Activated CD8-positive, alpha-beta T cell treated with anti-CD3 and anti-CD28 coated beads, Interleukin-2, amount 10 ng/mL, durations not matched to agents 7 days and 5 days (primary cell): ENCODE data around the gene PDE4B. TPM values are rescaled to one million over a fixed set of nuclear protein-coding genes. Genes with fewer than 3 reads are reported as not detected.
A peak's percentile ranks its signal among the peaks of the same experiment; 100 is the strongest.

Experiments
- ATAC-seq: fragments of 150-1000 bp; cut with Tn5 transposase; one replicate; pipeline ENCODE4 v1.10.0; 2021; ENCODE audit warnings: moderate library complexity
- CTCF ChIA-PET: fragments of 350-600 bp; sonication (Branson Sonifier 250); formaldehyde crosslinking; loops from one replicate; lab custom pipeline; 2021; ENCODE audit warnings: antibody characterized with exemption; lab: Charles Lee
- POLR2A ChIA-PET: fragments of 350-600 bp; sonication (Branson Sonifier 250); formaldehyde crosslinking; loops from one replicate; lab custom pipeline; 2021; ENCODE audit warnings: antibody characterized with exemption; lab: Charles Lee
- DNase-seq: peaks from one replicate; pipeline ENCODE4 v3.0.0-alpha.2; 2020
- H3K27ac Mint-ChIP-seq: one replicate; pipeline ENCODE4 v1.8.0; 2021; ENCODE audit warnings: mild to moderate bottlenecking, mixed read lengths
- H3K27me3 Mint-ChIP-seq: one replicate; pipeline ENCODE4 v1.8.0; 2021; ENCODE audit warnings: low read depth, mixed read lengths
- H3K36me3 Mint-ChIP-seq: one replicate; pipeline ENCODE4 v1.8.0; 2021; ENCODE audit warnings: low read depth, mixed read lengths
- H3K4me1 Mint-ChIP-seq: one replicate; pipeline ENCODE4 v1.8.0; 2021; ENCODE audit warnings: low read depth, mixed read lengths
- H3K4me3 Mint-ChIP-seq: one replicate; pipeline ENCODE4 v1.8.0; 2021; ENCODE audit warnings: mild to moderate bottlenecking, mixed read lengths
- H3K9me3 Mint-ChIP-seq: one replicate; pipeline ENCODE4 v1.8.0; 2022; ENCODE audit warnings: mixed read lengths; ENCODE audit not compliant: insufficient read depth
- total RNA-seq, 2 experiments: library from RNA; stranded (reverse); gene quantifications; one replicate each; pipeline ENCODE4 v1.2.3, GENCODE V29; 2021

PDE4B gene
- total RNA-seq, 2 experiments from 2014 or later: 21.4 to 24.3 TPM

DNA sequence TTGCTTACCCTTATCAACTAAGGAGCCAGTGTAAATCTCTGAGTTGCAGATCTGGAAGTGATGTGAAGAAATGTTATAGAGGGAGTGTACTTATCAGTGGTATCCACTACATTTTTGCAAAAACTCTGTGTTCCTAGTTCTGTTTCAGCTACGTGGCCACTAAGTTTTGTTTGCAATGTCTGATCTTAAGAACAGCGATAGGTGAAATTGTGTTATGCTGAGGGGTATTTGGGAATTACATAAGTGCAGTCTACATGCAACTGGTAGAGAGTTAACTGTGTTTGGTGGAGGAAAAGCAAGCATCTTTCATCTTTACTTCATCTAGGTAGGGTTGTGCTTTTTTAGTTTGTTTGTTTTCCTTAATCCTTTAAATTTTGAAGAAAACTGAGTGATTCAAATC lies 542.4 kb downstream of the PDE4B start:
- Mint-ChIP-seq H3K27me3 (no peaks in the 10 kb centered on the region), H3K36me3 (peaks cover 67% of the 10 kb centered on the region), H3K4me1 (peaks cover 59% of the 10 kb centered on the region), H3K9me3 (peaks cover 3% of the 10 kb centered on the region), H3K27ac (peak overlapping the region; percentile 98), H3K4me3 (peak overlapping the region; percentile 97)
- no peak for DNase-seq
- ChIA-PET CTCF (interaction anchor here (0.9 to 8.2 kb wide), 14 partner anchors 9 to 110 kb away, joined by 3 to 92 read pairs (median 5); no protein-coding TSS in a partner anchor), POLR2A (interaction anchor here (0.7 to 7.8 kb wide), 6 partner anchors 15 to 102 kb away, joined by 3 to 87 read pairs (median 10); no protein-coding TSS in a partner anchor)
- ATAC-seq: no peak

DNA sequence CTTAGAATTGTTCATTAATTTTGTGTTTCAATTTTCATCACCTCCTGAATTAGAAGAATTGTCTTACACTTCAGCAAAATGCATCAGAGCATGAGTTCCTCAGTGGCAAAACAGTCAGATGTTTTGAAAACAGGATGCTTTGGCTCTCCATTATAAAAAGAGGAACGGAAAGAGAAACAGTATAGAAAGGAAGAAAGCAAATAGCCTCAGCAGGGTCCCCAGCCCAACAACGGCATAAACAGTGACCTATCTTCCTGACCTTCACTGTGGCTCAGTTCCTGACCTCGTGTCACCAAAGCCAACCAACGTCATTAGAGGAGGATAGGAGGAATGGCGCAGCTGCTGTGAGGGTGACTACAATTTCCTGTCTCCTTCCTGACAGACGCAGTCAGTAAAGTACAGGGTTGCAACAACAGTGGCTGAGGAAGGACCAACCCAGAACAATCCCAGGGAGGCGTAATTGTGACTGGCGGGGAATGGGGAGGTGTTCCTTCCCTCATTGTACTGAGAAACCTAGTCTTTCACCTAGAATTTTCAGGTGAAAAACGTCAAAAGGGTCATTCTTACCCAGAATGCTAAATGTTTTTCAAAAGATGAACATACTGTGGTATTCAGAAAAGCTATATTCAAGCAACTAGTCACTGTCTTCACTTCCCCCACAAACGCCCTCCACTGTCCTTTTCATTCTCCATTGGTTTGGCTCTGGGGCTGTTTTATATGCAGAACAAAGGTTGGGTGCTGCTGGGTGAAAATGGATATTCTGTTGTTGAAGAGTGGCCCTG lies 543.4 kb downstream of the PDE4B start:
- H3K4me3 Mint-ChIP-seq: peak overlapping the region; percentile 97
- H3K9me3 Mint-ChIP-seq: no peaks in the 10 kb centered on the region
- H3K36me3 Mint-ChIP-seq: peaks cover 61% of the 10 kb centered on the region
- H3K27me3 Mint-ChIP-seq: no peaks in the 10 kb centered on the region
- peaks cover 57% of the 10 kb centered on the region for H3K4me1 Mint-ChIP-seq
- CTCF ChIA-PET: interaction anchor here (1.0 to 8.2 kb wide), 11 partner anchors 9 to 109 kb away, joined by 3 to 92 read pairs (median 5); no protein-coding TSS in a partner anchor
- POLR2A ChIA-PET: interaction anchor here (0.7 to 7.8 kb wide), 12 partner anchors 9 to 109 kb away, joined by 3 to 87 read pairs (median 6); no protein-coding TSS in a partner anchor
- DNase-seq (peak; percentile 76), ATAC-seq (peak; percentile 79)
- peak overlapping the region; percentile 98 for H3K27ac Mint-ChIP-seq

DNA sequence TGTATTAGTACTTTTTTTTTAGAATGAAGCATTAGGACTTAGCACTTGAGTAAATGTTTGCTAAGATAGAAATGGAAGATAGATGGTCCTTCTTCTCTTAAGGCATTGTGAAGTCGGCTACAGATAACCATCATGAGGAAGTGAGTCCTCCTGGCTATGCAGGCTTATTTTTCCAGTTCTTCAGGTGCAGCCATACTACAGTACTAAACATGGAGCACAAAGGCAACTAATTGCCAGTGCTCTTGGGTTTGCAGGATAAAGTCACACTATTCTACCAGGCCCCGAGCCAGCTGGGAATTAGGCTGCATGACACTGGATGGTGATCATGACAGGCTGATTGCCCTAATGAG lies 543.9 kb downstream of the PDE4B start:
- peaks cover 64% of the 10 kb centered on the region for H3K36me3 Mint-ChIP-seq
- ChIA-PET POLR2A (interaction anchor here (0.7 to 7.8 kb wide), 9 partner anchors 9 to 108 kb away, joined by 3 to 87 read pairs (median 6); no protein-coding TSS in a partner anchor), CTCF (interaction anchor here (0.9 to 8.2 kb wide), 9 partner anchors 8 to 108 kb away, joined by 3 to 92 read pairs (median 6); no protein-coding TSS in a partner anchor)
- no peak for ATAC-seq
- peak overlapping the region; percentile 98 for H3K27ac Mint-ChIP-seq
- H3K27me3 Mint-ChIP-seq: no peaks in the 10 kb centered on the region
- peak overlapping the region; percentile 97 for H3K4me3 Mint-ChIP-seq
- H3K4me1 Mint-ChIP-seq: peaks cover 60% of the 10 kb centered on the region
- DNase-seq: no peak
- no peaks in the 10 kb centered on the region for H3K9me3 Mint-ChIP-seq

DNA sequence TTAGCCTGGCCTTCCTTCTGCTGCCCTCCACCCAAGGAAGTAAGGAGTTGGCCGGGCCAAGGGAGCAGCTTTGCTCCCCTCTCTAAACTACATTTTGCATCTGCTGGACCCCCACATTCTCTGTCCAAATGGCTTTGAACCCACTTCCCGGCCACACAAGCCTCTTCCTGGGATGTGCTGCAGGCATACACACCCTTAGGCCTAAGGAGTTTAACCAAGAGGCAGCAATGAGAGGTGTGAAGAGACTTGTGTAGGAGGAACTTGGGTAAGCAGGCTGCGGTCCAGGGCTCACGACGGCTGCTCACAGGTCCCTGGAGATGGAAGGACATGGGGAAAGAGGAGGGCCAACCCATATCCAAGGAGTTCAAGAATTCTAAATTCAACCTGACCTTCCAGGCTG lies 544.6 kb downstream of the PDE4B start:
- ATAC-seq: no peak

DNA sequence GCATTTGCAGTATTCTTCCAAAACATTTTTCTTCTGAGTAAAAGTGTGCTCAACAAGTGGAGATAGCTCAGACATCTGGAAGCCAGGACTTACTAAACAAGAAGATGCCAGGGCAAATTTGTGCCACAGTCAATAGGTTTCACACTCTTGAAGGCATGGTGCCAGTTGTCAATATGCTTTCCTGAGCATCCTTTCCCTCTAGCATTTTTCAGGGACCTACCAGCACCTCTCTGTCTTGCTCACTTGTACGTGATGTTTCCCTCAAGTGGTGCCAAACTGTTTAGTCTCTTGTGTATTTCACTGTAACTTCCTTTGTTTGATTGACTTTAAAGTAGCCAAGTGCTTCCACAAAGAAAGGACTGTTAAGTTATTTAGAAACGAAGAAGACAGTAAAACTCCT lies 547.2 kb downstream of the PDE4B start:
- Mint-ChIP-seq H3K27ac (peak overlapping the region; percentile 79), H3K36me3 (peaks cover 59% of the 10 kb centered on the region), H3K4me3 (peak overlapping the region; percentile 61), H3K4me1 (peaks cover 80% of the 10 kb centered on the region), H3K27me3 (no peaks in the 10 kb centered on the region), H3K9me3 (no peaks in the 10 kb centered on the region)
- POLR2A ChIA-PET: no interaction called here
- no peak for DNase-seq
- CTCF ChIA-PET: interaction anchor here (1.0 to 1.9 kb wide), 5 partner anchors 13 to 106 kb away, joined by 3 to 10 read pairs (median 5); no protein-coding TSS in a partner anchor
- ATAC-seq: no peak

More for the DNA sequence above, 544.6 kb downstream of the PDE4B start:
- Mint-ChIP-seq H3K27ac (peak overlapping the region; percentile 98), H3K9me3 (no peaks in the 10 kb centered on the region), H3K27me3 (no peaks in the 10 kb centered on the region), H3K4me3 (peak overlapping the region; percentile 97), H3K36me3 (peaks cover 66% of the 10 kb centered on the region), H3K4me1 (peaks cover 59% of the 10 kb centered on the region)
- no peak for DNase-seq
- CTCF ChIA-PET: interaction anchor here (0.9 to 8.2 kb wide), 9 partner anchors 7 to 108 kb away, joined by 3 to 92 read pairs (median 3); no protein-coding TSS in a partner anchor
- POLR2A ChIA-PET: interaction anchor here (1.0 to 7.8 kb wide), 6 partner anchors 13 to 108 kb away, joined by 3 to 87 read pairs (median 5); no protein-coding TSS in a partner anchor

DNA sequence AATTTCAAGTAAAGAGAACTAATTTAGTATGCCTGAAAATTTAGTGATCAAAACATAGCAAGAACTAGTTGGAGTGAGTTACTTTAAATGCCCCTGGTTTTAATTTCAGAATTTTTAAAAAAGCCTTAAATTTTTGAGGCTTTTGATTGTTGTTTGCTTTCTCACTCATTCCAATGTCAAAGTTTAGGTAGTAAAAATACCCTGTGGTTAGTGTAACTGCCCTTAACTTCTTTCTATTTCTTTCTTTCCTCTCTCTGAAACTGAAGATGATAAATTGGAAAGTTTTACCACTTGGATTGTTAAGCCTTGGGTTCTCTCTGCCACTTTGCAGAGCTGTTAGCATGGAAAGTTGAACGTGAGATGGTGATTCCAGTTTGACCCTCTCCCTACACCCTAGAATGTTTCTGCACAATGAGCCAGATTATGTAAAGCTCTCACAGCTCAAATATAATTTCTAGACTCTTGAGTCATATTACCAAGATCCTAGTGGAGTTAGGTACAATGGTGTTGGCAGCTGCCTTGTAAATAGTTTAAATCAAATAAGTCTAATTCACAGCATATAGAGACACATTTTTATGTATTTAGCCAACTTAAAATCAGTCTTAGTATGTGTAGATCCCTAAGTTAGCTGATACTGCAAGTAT lies 548.9 kb downstream of the PDE4B start:
- Mint-ChIP-seq H3K27me3 (no peaks in the 10 kb centered on the region), H3K27ac (peak overlapping the region; percentile 76), H3K9me3 (no peaks in the 10 kb centered on the region), H3K4me3 (peak overlapping the region; percentile 40), H3K36me3 (peaks cover 55% of the 10 kb centered on the region), H3K4me1 (peaks cover 84% of the 10 kb centered on the region)
- ATAC-seq (peak; percentile 18), DNase-seq (no peak)
- CTCF ChIA-PET: interaction anchor here (1.0 to 7.1 kb wide), 11 partner anchors 7 to 104 kb away, joined by 3 to 76 read pairs (median 17); no protein-coding TSS in a partner anchor
- POLR2A ChIA-PET: interaction anchor here (0.7 kb wide), 1 partner anchor 78 kb away, joined by 3 read pairs; no protein-coding TSS in a partner anchor

DNA sequence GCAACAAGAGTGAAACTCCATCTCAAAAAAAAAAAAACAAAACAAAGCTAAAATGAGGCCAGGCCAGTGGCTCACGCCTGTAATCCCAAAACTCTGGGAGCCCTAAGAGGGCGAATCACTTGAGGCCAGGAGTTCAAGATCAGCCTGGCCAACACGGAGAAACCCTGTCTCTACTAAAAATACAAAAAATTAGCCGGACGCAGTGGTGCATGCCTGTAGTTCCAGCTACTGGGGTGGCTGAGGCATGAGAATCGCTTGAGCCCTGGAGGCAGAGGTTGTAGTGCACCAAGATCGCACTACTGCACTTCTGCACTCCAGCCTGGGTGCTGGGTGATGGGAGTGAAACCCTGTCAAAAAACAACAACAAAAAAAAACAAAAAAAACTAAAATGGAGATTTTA lies 550.0 kb downstream of the PDE4B start:
- peaks cover 50% of the 10 kb centered on the region for H3K36me3 Mint-ChIP-seq
- peaks cover 82% of the 10 kb centered on the region for H3K4me1 Mint-ChIP-seq
- no peak for DNase-seq
- H3K27me3 Mint-ChIP-seq: no peaks in the 10 kb centered on the region
- ChIA-PET POLR2A (interaction anchor here (0.7 to 1.8 kb wide), 4 partner anchors 8 to 102 kb away, joined by 4 to 5 read pairs (median 4); no protein-coding TSS in a partner anchor), CTCF (interaction anchor here (1.0 to 7.1 kb wide), 16 partner anchors 8 to 103 kb away, joined by 3 to 76 read pairs (median 14); no protein-coding TSS in a partner anchor)
- no peak for ATAC-seq
- no peaks in the 10 kb centered on the region for H3K9me3 Mint-ChIP-seq
- H3K27ac Mint-ChIP-seq: peak overlapping the region; percentile 43
- peak overlapping the region; percentile 4 for H3K4me3 Mint-ChIP-seq

DNA sequence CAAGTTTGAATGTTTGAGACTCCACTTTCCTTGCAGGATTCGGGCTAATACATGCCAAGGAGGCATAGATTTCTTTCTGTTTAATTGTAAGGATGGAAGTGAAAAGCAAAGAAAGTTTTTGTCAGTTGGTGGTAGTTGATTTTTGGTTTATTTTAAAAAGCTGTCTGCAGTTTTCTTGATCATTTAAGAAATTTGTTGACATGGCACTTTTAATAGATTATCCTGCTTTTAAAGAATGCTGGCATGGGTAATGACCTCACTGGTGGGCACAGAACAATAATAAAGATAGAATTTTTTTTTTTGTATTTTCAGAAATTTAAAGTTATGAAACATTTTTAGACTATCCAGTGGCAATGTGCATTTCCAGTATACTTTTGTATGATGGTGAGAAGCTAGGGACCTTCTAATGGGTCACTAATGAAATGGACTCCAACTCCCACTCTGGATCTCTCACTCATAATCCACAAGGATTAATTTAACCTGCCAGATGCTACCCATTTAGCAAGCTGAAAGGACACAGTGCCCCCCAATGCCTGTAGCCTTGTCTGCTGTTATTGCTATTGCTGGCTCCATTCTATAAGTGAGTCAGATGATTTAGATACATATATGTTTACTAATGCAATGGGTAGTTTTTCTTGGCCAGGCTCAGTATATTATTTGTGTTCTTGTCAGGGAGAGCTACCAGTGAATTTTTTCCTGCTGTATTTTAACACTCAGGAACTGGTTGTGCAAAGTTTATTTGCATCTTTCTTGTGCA lies 551.1 kb downstream of the PDE4B start:
- POLR2A ChIA-PET: interaction anchor here (0.7 to 1.8 kb wide), 7 partner anchors 7 to 102 kb away, joined by 3 to 5 read pairs (median 4); no protein-coding TSS in a partner anchor
- no peak overlapping the region for H3K4me3 Mint-ChIP-seq
- H3K4me1 Mint-ChIP-seq: peaks cover 80% of the 10 kb centered on the region
- H3K27ac Mint-ChIP-seq: peak overlapping the region; percentile 4
- peaks cover 44% of the 10 kb centered on the region for H3K36me3 Mint-ChIP-seq
- H3K27me3 Mint-ChIP-seq: no peaks in the 10 kb centered on the region
- CTCF ChIA-PET: interaction anchor here (0.8 to 7.1 kb wide), 19 partner anchors 8 to 102 kb away, joined by 3 to 76 read pairs (median 12); no protein-coding TSS in a partner anchor
- DNase-seq (no peak), ATAC-seq (no peak)
- no peaks in the 10 kb centered on the region for H3K9me3 Mint-ChIP-seq

DNA sequence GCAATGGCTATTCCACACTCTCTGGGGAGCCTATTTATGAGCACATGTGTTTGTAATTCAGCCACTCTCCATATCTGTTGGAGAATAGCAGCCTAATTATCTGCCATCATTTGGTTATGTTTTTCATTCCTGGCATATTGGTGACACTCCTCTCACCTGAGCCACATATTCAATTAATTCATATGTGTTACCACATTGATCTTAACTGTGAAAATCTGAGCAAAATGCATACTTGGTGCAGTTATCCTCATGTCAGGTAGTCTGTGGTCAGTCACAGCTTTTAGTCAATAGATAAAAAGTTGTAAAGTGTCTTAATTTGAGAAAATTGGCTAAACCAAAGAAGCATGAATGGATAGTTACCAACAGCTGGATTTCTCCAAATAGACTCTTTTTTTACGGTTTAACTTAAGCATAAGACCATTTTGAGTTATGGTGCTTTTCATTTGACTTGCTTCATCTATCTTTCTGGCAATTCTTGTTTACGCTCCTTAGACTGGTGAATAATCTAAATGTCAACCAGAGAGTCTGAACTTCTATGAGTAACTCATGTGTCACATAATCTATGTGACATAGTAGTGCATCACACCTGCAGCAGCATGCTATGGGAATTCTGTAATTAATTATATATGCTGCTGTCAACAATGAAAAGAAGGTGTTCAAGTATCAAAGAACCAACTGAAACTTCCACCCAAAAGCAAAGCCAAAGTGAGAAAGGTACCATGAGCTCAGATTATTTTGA lies 553.5 kb downstream of the PDE4B start:
- DNase-seq: no peak
- POLR2A ChIA-PET: interaction anchor here (0.6 to 8.0 kb wide), 5 partner anchors 10 to 70 kb away, joined by 3 to 87 read pairs (median 6); no protein-coding TSS in a partner anchor

DNA sequence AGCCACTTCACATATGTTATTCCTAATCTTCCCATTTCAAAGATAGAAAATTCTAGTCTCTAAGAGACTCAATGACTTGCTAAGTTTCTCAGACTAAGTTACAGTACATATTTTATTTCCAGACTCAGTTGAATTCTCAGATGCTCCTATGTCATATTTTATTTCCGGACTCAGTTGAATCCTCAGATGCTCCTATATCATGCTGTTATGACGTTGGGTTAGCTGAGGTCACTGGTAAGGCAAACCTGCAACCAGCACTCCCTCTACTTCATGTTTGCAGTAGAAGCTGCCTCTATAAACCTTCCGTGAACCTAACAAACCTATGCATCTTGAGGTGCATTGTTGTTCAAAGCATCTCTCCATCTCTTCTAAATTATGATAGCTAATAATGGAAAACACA lies 554.2 kb downstream of the PDE4B start:
- no peaks in the 10 kb centered on the region for H3K9me3 Mint-ChIP-seq
- no peak overlapping the region for H3K4me3 Mint-ChIP-seq
- CTCF ChIA-PET: interaction anchor here (0.6 to 7.4 kb wide), 16 partner anchors 9 to 104 kb away, joined by 3 to 76 read pairs (median 7); no protein-coding TSS in a partner anchor
- POLR2A ChIA-PET: interaction anchor here (0.6 to 8.0 kb wide), 3 partner anchors 12 to 98 kb away, joined by 3 to 87 read pairs (median 3); no protein-coding TSS in a partner anchor
- H3K27ac Mint-ChIP-seq: peak overlapping the region; percentile 51
- H3K4me1 Mint-ChIP-seq: peaks cover 85% of the 10 kb centered on the region
- peaks cover 37% of the 10 kb centered on the region for H3K36me3 Mint-ChIP-seq
- ATAC-seq (no peak), DNase-seq (no peak)
- H3K27me3 Mint-ChIP-seq: no peaks in the 10 kb centered on the region

More for the DNA sequence above, 553.5 kb downstream of the PDE4B start:
- H3K4me3 Mint-ChIP-seq: peak overlapping the region; percentile 6
- no peaks in the 10 kb centered on the region for H3K27me3 Mint-ChIP-seq
- H3K4me1 Mint-ChIP-seq: peaks cover 85% of the 10 kb centered on the region
- H3K27ac Mint-ChIP-seq: peak overlapping the region; percentile 63
- ATAC-seq: no peak
- no peaks in the 10 kb centered on the region for H3K9me3 Mint-ChIP-seq
- CTCF ChIA-PET: interaction anchor here (0.6 to 7.4 kb wide), 15 partner anchors 10 to 103 kb away, joined by 3 to 76 read pairs (median 7); no protein-coding TSS in a partner anchor
- H3K36me3 Mint-ChIP-seq: peaks cover 40% of the 10 kb centered on the region
